Suprapubic skin (tissue), 3 donors: ENCODE measurements around the gene SH3TC1.

Experiments
- EP300 ChIP-seq: sonication (generic); formaldehyde crosslinking; IDR thresholded peaks from one replicate; pipeline ENCODE4 v1.6.1; 2017; ENCODE audit warnings: antibody characterized with exemption
- TF ChIP-seq, protein P1 (sequence below), 2 donors: fragments of 200-600 bp in 1 of 2; fragments of 450-650 bp in 1 of 2; sonication (generic) in 1 of 2; IDR thresholded peaks; one replicate each; pipeline ENCODE4 v1.5.1; 2016 to 2019; ENCODE audit warnings: antibody characterized with exemption in 2 of 2, mild to moderate bottlenecking in 1 of 2, moderate library complexity in 1 of 2

DNA sequence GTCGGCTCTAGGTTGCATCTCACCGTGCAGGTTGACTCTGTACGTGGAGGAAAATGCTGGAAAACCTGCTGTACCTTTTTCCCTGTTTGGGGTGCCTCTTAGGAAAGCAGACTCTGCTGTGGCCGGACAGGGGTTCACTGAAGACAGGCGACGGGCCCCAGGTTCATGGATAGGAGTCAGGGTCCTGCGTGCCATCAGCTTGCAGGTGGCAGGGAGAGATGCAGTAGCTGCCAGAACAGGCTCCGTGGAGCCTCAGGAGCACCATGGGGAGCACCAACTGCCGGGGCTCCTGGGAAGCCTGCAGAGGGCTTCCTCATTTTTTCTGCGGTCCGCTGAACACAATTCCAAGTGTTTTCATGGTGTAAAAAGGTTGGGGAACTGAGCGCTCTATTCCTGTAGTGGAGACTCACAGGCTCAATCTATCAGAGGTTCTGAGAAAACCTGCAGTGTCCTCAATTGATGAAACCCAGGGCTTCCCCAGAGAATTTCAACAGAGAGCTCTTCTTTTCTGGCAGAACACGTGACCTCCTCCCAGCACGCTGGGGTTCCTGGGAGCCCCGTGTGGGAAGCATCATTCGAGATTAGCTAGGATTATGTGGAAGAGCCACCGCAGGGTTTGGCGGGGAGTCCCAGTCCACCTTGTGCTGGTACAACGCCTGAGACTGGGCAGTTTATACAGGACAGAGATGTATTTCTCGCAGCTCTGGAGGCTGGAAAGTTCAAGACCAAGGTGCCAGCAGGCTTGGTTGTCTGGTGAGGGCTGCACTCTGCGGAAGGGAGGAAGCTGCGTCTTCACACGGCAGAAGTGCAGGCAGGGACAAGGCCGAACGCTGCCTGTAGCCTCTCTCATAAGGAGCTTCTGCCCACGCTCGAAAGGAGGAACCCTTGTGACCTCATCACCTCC lies 72.1 kb downstream of the SH3TC1 start:
- TF ChIP-seq EP300: no peak
- TF ChIP-seq, protein P1, sequence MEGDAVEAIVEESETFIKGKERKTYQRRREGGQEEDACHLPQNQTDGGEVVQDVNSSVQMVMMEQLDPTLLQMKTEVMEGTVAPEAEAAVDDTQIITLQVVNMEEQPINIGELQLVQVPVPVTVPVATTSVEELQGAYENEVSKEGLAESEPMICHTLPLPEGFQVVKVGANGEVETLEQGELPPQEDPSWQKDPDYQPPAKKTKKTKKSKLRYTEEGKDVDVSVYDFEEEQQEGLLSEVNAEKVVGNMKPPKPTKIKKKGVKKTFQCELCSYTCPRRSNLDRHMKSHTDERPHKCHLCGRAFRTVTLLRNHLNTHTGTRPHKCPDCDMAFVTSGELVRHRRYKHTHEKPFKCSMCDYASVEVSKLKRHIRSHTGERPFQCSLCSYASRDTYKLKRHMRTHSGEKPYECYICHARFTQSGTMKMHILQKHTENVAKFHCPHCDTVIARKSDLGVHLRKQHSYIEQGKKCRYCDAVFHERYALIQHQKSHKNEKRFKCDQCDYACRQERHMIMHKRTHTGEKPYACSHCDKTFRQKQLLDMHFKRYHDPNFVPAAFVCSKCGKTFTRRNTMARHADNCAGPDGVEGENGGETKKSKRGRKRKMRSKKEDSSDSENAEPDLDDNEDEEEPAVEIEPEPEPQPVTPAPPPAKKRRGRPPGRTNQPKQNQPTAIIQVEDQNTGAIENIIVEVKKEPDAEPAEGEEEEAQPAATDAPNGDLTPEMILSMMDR (IDR thresholded peaks at IDR 0.05): no peak
